WTC11 (cell line): ENCODE data around the gene BACH2. TPM values are rescaled to one million over a fixed set of nuclear protein-coding genes. Genes with fewer than 3 reads are reported as not detected.

ENCODE experiments used
- ATAC-seq: fragments of 200-7000 bp; cut with Tn5 transposase; 2 replicates; pipeline ENCODE4 v1.10.0; 2021; ENCODE audit warnings: mild to moderate bottlenecking, moderate library complexity
- CTCF ChIA-PET: fragments of 300-600 bp; sonication (Branson Sonifier 250); formaldehyde crosslinking; loops from one replicate; lab custom pipeline; 2021; ENCODE audit warnings: antibody characterized with exemption; lab: Charles Lee
- POLR2A ChIA-PET: fragments of 350-600 bp; sonication (Branson Sonifier 250); formaldehyde crosslinking; loops from one replicate; lab custom pipeline; 2021; ENCODE audit warnings: antibody characterized with exemption; lab: Charles Lee
- DNase-seq: peaks from one replicate; pipeline ENCODE4 v3.0.0; 2021; ENCODE audit warnings: low spot score
- H3K27ac Mint-ChIP-seq: 2 replicates; pipeline ENCODE4 v1.8.0; 2021; ENCODE audit warnings: mixed read lengths
- H3K27me3 Mint-ChIP-seq: 2 replicates; pipeline ENCODE4 v1.8.0; 2021; ENCODE audit warnings: low read depth, mild to moderate bottlenecking, moderate library complexity, mixed read lengths
- H3K36me3 Mint-ChIP-seq: 2 replicates; pipeline ENCODE4 v1.8.0; 2021; ENCODE audit warnings: mixed read lengths
- H3K4me1 Mint-ChIP-seq: 2 replicates; pipeline ENCODE4 v1.8.0; 2022; ENCODE audit warnings: mixed read lengths
- H3K4me3 Mint-ChIP-seq: 2 replicates; pipeline ENCODE4 v1.8.0; 2021; ENCODE audit warnings: mild to moderate bottlenecking, moderate library complexity, mixed read lengths
- H3K9me3 Mint-ChIP-seq: 2 replicates; pipeline ENCODE4 v1.8.0; 2021; ENCODE audit warnings: mixed read lengths
- AR ChIP-seq: fragments of 250-450 bp; sonication (Bioruptor Pico); IDR thresholded peaks from 2 replicates; pipeline ENCODE4 v1.9.0; 2021; ENCODE audit warnings: mild to moderate bottlenecking
- ATF6 ChIP-seq: sonication (generic); formaldehyde crosslinking; IDR thresholded peaks from 2 replicates; pipeline ENCODE4 v1.8.1; 2023; ENCODE audit warnings: mild to moderate bottlenecking, missing genetic modification reagents
- CBFB ChIP-seq: sonication (generic); formaldehyde crosslinking; IDR thresholded peaks from 2 replicates; pipeline ENCODE4 v1.8.1; 2022; ENCODE audit warnings: mild to moderate bottlenecking, low read depth, missing genetic modification reagents
- CDX4 ChIP-seq: fragments of 250-450 bp; sonication (Bioruptor Pico); IDR thresholded peaks from 2 replicates; pipeline ENCODE4 v1.9.0; 2021; ENCODE audit warnings: moderate library complexity, mild to moderate bottlenecking, inconsistent platforms, borderline replicate concordance
- CREB1 ChIP-seq: sonication (generic); formaldehyde crosslinking; IDR thresholded peaks from 2 replicates; pipeline ENCODE4 v1.8.0; 2023; ENCODE audit warnings: mild to moderate bottlenecking, missing genetic modification reagents
- CTCF ChIP-seq: fragments of 200-600 bp; IDR thresholded peaks from 2 replicates; pipeline ENCODE4 v1.8.0; 2022; ENCODE audit warnings: antibody characterized with exemption
- EMX1 ChIP-seq: fragments of 250-450 bp; sonication (Bioruptor Pico); IDR thresholded peaks from 2 replicates; pipeline ENCODE4 v1.8.0; 2021; ENCODE audit warnings: mild to moderate bottlenecking
- FOXJ3 ChIP-seq: sonication (generic); formaldehyde crosslinking; IDR thresholded peaks from 2 replicates; pipeline ENCODE4 v1.9.0; 2021; ENCODE audit warnings: missing genetic modification reagents, mild to moderate bottlenecking, borderline replicate concordance
- HMGA2 ChIP-seq: fragments of 250-450 bp; sonication (Bioruptor Pico); IDR thresholded peaks from 2 replicates; pipeline ENCODE4 v1.4.0; 2021; ENCODE audit warnings: mild to moderate bottlenecking, moderate library complexity
- KAT7 ChIP-seq: sonication (generic); formaldehyde crosslinking; IDR thresholded peaks from 2 replicates; pipeline ENCODE4 v1.8.1; 2023; ENCODE audit warnings: missing genetic modification reagents, mild to moderate bottlenecking, borderline replicate concordance
- MXD4 ChIP-seq: fragments of 250-450 bp; sonication (Bioruptor Pico); IDR thresholded peaks from 2 replicates; pipeline ENCODE4 v1.8.0; 2021; ENCODE audit warnings: mild to moderate bottlenecking, moderate library complexity, borderline replicate concordance
- NR2C2 ChIP-seq: sonication (generic); formaldehyde crosslinking; IDR thresholded peaks from 2 replicates; pipeline ENCODE4 v1.8.0; 2022; ENCODE audit warnings: mild to moderate bottlenecking, missing genetic modification reagents
- PREB ChIP-seq: sonication (generic); formaldehyde crosslinking; IDR thresholded peaks from 2 replicates; pipeline ENCODE4 v1.8.1; 2022; ENCODE audit warnings: mild to moderate bottlenecking, missing genetic modification reagents, moderate library complexity, borderline replicate concordance
- SMAD3 ChIP-seq: sonication (generic); formaldehyde crosslinking; IDR thresholded peaks from 2 replicates; pipeline ENCODE4 v1.8.0; 2022; ENCODE audit warnings: missing genetic modification reagents, mild to moderate bottlenecking, borderline replicate concordance
- TEAD4 ChIP-seq: sonication (generic); formaldehyde crosslinking; IDR thresholded peaks from 2 replicates; pipeline ENCODE4 v1.8.0; 2022; ENCODE audit warnings: mild to moderate bottlenecking, missing genetic modification reagents
- ZBTB43 ChIP-seq: sonication (generic); formaldehyde crosslinking; IDR thresholded peaks from 2 replicates; pipeline ENCODE4 v1.8.1; 2023; ENCODE audit warnings: mild to moderate bottlenecking, missing genetic modification reagents
- ZNF138 ChIP-seq: sonication (generic); formaldehyde crosslinking; conservative IDR thresholded peaks from 2 replicates; pipeline ENCODE4 v1.8.1; 2022; ENCODE audit warnings: mild to moderate bottlenecking, moderate library complexity, missing genetic modification reagents
- ZNF263 ChIP-seq: sonication (generic); formaldehyde crosslinking; IDR thresholded peaks from 2 replicates; pipeline ENCODE4 v1.8.1; 2022; ENCODE audit warnings: low read depth, mild to moderate bottlenecking, moderate library complexity, missing genetic modification reagents
- ZNF423 ChIP-seq: fragments of 250-450 bp; sonication (Bioruptor Pico); IDR thresholded peaks from 2 replicates; pipeline ENCODE4 v2.1.2; 2022; ENCODE audit warnings: mild to moderate bottlenecking, moderate library complexity
- ZNF425 ChIP-seq: fragments of 250-450 bp; sonication (Bioruptor Pico); conservative IDR thresholded peaks from 2 replicates; pipeline ENCODE4 v1.9.0; 2021; ENCODE audit warnings: mild to moderate bottlenecking
- ZNF671 ChIP-seq: fragments of 250-450 bp; sonication (Bioruptor Pico); IDR thresholded peaks from 2 replicates; pipeline ENCODE4 v1.8.0; 2021; ENCODE audit warnings: mild to moderate bottlenecking
- total RNA-seq: library from RNA; stranded (reverse); gene quantifications from 3 replicates; pipeline ENCODE4 v1.2.3, GENCODE V29; 2021

The BACH2 gene
- total RNA-seq, 1 experiment from 2014 or later: 5.9 TPM

GRCh38 chr6:90044182-90044832 is 252.3 kb downstream of the BACH2 start (continued):
- TF ChIP-seq AR (CRISPR knock-in tag) (no peak), KAT7 (CRISPR knock-in tag) (no peak), EMX1 (CRISPR knock-in tag) (no peak), HMGA2 (CRISPR knock-in tag) (no peak), ZBTB43 (no peak), ZNF263 (CRISPR knock-in tag) (no peak)

GRCh38 chr6:90040931-90041330 is 255.7 kb downstream of the BACH2 start:
- DNase-seq: no peak
- H3K4me1 Mint-ChIP-seq: no peaks in the 10 kb centered on the region
- ChIA-PET CTCF (no interaction called here), POLR2A (no interaction called here)
- 0 out of 2 replicates have a peak, but pooled peaks cover 6% of the 10 kb centered on the region for H3K9me3 Mint-ChIP-seq
- no peak overlapping the region for H3K4me3 Mint-ChIP-seq
- ATAC-seq: no peak
- H3K27me3 Mint-ChIP-seq: no peaks in the 10 kb centered on the region
- no peaks in the 10 kb centered on the region for H3K36me3 Mint-ChIP-seq
- no peak overlapping the region for H3K27ac Mint-ChIP-seq
- TF ChIP-seq EMX1 (CRISPR knock-in tag) (no peak), AR (CRISPR knock-in tag) (no peak), ZNF423 (CRISPR knock-in tag) (no peak), TEAD4 (no peak), ZNF425 (CRISPR knock-in tag) (no peak), CREB1 (CRISPR knock-in tag) (no peak), ZNF671 (CRISPR knock-in tag) (no peak), MXD4 (no peak), SMAD3 (no peak), CBFB (no peak), CDX4 (no peak), CTCF (no peak), NR2C2 (CRISPR knock-in tag) (no peak), ATF6 (no peak), FOXJ3 (no peak), PREB (no peak), ZNF138 (no peak)
